Tibial nerve (tissue), 4 donors: ENCODE results near the gene PRKCB. TPM values are rescaled to one million over a fixed set of nuclear protein-coding genes. Genes with fewer than 3 reads are reported as not detected.

Source experiments
- DNase-seq, 2 donors: peaks; one replicate each; pipeline ENCODE4 v3.0.0-alpha.2; 2019; ENCODE audit warnings: low spot score in 2 of 2
- H3K27ac ChIP-seq, 4 donors: fragments of 200-600 bp; sonication (generic) in 3 of 4; one replicate each; pipeline ENCODE4 v1.5.1; 2017 to 2019; ENCODE audit warnings: mild to moderate bottlenecking in 1 of 4
- H3K27me3 ChIP-seq, 2 donors: fragments of 200-600 bp; sonication (generic) in 1 of 2; one replicate each; pipeline versions ENCODE4 v1.5.1 to v1.6.0; 2017 to 2019
- H3K36me3 ChIP-seq, 3 donors: fragments of 200-600 bp; sonication (generic); one replicate each; pipeline ENCODE4 v1.5.1; 2018 to 2019
- H3K4me1 ChIP-seq, 4 donors: fragments of 200-600 bp; sonication (generic) in 3 of 4; one replicate each; pipeline ENCODE4 v1.5.1; 2017 to 2019
- H3K4me3 ChIP-seq, 4 donors: fragments of 200-600 bp; sonication (generic) in 3 of 4; one replicate each; pipeline ENCODE4 v1.5.1; 2017 to 2019; ENCODE audit warnings: mild to moderate bottlenecking in 1 of 4, moderate library complexity in 1 of 4
- H3K9me3 ChIP-seq, 4 donors: fragments of 200-600 bp; sonication (generic) in 3 of 4; one replicate each; pipeline ENCODE4 v1.5.1; 2017 to 2019
- CTCF ChIP-seq, 5 experiments: fragments of 200-600 bp in 3 of 5; fragments of 450-650 bp in 2 of 5; sonication (generic) in 3 of 5; IDR thresholded peaks; one replicate each; pipeline ENCODE4 v1.5.1; 2016 to 2019; ENCODE audit warnings: antibody characterized with exemption in 5 of 5, mild to moderate bottlenecking in 3 of 5, moderate library complexity in 2 of 5
- EP300 ChIP-seq, 2 donors: sonication (generic); formaldehyde crosslinking; IDR thresholded peaks; one replicate each; pipeline ENCODE4 v1.6.1; 2017; ENCODE audit warnings: antibody characterized with exemption in 2 of 2, mild to moderate bottlenecking in 1 of 2
- POLR2A ChIP-seq, 2 donors: fragments of 450-650 bp; IDR thresholded peaks; one replicate each; pipeline ENCODE4 v1.6.1; 2017; ENCODE audit warnings: antibody characterized with exemption in 2 of 2, mild to moderate bottlenecking in 2 of 2, moderate library complexity in 2 of 2
- WGBS, 2 donors: methylation state at CpG; one replicate each; pipeline ENCODE4 v1.1.5; 2018; 5-methylcytosine and 5-hydroxymethylcytosine counted together
- total RNA-seq, 4 donors: library from RNA; depleted of rRNA; stranded (reverse); fragments of >200 nt; gene quantifications; one replicate each; pipeline ENCODE4 v1.1.0, GENCODE V29; 2016

The PRKCB gene
- total RNA-seq, 4 donors from 2014 or later: 2.7 to 6.9 (median 4.3) TPM

GRCh38 chr16:24204150-24204665 lies 368.4 kb downstream of the PRKCB start:
- H3K27ac ChIP-seq: no peak overlapping the region
- no peaks in the 10 kb centered on the region for H3K4me1 ChIP-seq
- DNase-seq: no peak
- H3K27me3 ChIP-seq: no peaks in the 10 kb centered on the region
- peaks cover 0 to 3% (median 0%) of the 10 kb centered on the region in 3 donors for H3K36me3 ChIP-seq
- TF ChIP-seq EP300 (IDR thresholded peaks at IDR 0.05) (no peak), POLR2A (IDR thresholded peaks at IDR 0.05) (no peak), CTCF (IDR thresholded peaks at IDR 0.05) (no peak)
- 81 to 83% methylated on average over 2 of the region's 2 CpGs for WGBS, 2 donors
- no peak overlapping the region for H3K4me3 ChIP-seq
- no peaks in the 10 kb centered on the region for H3K9me3 ChIP-seq

GRCh38 chr16:24206926-24207325 lies 371.1 kb downstream of the PRKCB start:
- no peaks in the 10 kb centered on the region for H3K4me1 ChIP-seq
- H3K9me3 ChIP-seq: no peaks in the 10 kb centered on the region
- TF ChIP-seq EP300 (IDR thresholded peaks at IDR 0.05) (no peak), CTCF (IDR thresholded peaks at IDR 0.05) (no peak), POLR2A (IDR thresholded peaks at IDR 0.05) (no peak)
- no peaks in the 10 kb centered on the region for H3K36me3 ChIP-seq
- H3K27ac ChIP-seq: no peak overlapping the region
- 72 to 91% methylated on average over 3 of the region's 3 CpGs for WGBS, 2 donors
- no peak for DNase-seq
- H3K27me3 ChIP-seq: no peaks in the 10 kb centered on the region
- H3K4me3 ChIP-seq: no peak overlapping the region

GRCh38 chr16:24208710-24209109 lies 372.9 kb downstream of the PRKCB start:
- H3K27ac ChIP-seq: no peak overlapping the region

GRCh38 chr16:24214992-24215391 lies 379.2 kb downstream of the PRKCB start:
- no peaks in the 10 kb centered on the region for H3K36me3 ChIP-seq
- H3K27ac ChIP-seq: no peak overlapping the region
- no peak for DNase-seq
- no peak overlapping the region for H3K4me3 ChIP-seq
- no peaks in the 10 kb centered on the region for H3K9me3 ChIP-seq
- WGBS, 2 donors: 85 to 90% methylated on average over 3 of the region's 3 CpGs
- H3K27me3 ChIP-seq: no peaks in the 10 kb centered on the region
- TF ChIP-seq CTCF (IDR thresholded peaks at IDR 0.05) (no peak), EP300 (IDR thresholded peaks at IDR 0.05) (no peak), POLR2A (IDR thresholded peaks at IDR 0.05) (no peak)
- no peaks in the 10 kb centered on the region for H3K4me1 ChIP-seq

More at GRCh38 chr16:24208710-24209109, 372.9 kb downstream of the PRKCB start:
- DNase-seq: no peak
- Histone ChIP-seq H3K4me3 (no peak overlapping the region), H3K36me3 (no peaks in the 10 kb centered on the region), H3K27me3 (no peaks in the 10 kb centered on the region), H3K9me3 (no peaks in the 10 kb centered on the region), H3K4me1 (no peaks in the 10 kb centered on the region)
- TF ChIP-seq CTCF (IDR thresholded peaks at IDR 0.05) (no peak), POLR2A (IDR thresholded peaks at IDR 0.05) (no peak), EP300 (IDR thresholded peaks at IDR 0.05) (no peak)
- WGBS, 2 donors: 17 to 19% methylated on average over 5 of the region's 5 CpGs

GRCh38 chr16:24216961-24217360 lies 381.2 kb downstream of the PRKCB start:
- Histone ChIP-seq H3K4me1 (no peaks in the 10 kb centered on the region), H3K4me3 (no peak overlapping the region), H3K9me3 (no peaks in the 10 kb centered on the region), H3K27ac (no peak overlapping the region), H3K27me3 (no peaks in the 10 kb centered on the region), H3K36me3 (no peaks in the 10 kb centered on the region)
- no peak for DNase-seq
- no peak for TF ChIP-seq POLR2A (IDR thresholded peaks at IDR 0.05)
- no peak for TF ChIP-seq CTCF (IDR thresholded peaks at IDR 0.05)
- TF ChIP-seq EP300 (IDR thresholded peaks at IDR 0.05): no peak
